WTC11 (cell line): ENCODE data around the gene TRIM23. TPM values are rescaled to one million over a fixed set of nuclear protein-coding genes. Genes with fewer than 3 reads are reported as not detected.

Experiments used
- ATAC-seq: fragments of 200-7000 bp; cut with Tn5 transposase; 2 replicates; pipeline ENCODE4 v1.10.0; 2021; ENCODE audit warnings: mild to moderate bottlenecking, moderate library complexity
- CTCF ChIA-PET: fragments of 300-600 bp; sonication (Branson Sonifier 250); formaldehyde crosslinking; loops from one replicate; lab custom pipeline; 2021; ENCODE audit warnings: antibody characterized with exemption; lab: Charles Lee
- POLR2A ChIA-PET: fragments of 350-600 bp; sonication (Branson Sonifier 250); formaldehyde crosslinking; loops from one replicate; lab custom pipeline; 2021; ENCODE audit warnings: antibody characterized with exemption; lab: Charles Lee
- DNase-seq: peaks from one replicate; pipeline ENCODE4 v3.0.0; 2021; ENCODE audit warnings: low spot score
- H3K27ac Mint-ChIP-seq: 2 replicates; pipeline ENCODE4 v1.8.0; 2021; ENCODE audit warnings: mixed read lengths
- H3K27me3 Mint-ChIP-seq: 2 replicates; pipeline ENCODE4 v1.8.0; 2021; ENCODE audit warnings: low read depth, mild to moderate bottlenecking, moderate library complexity, mixed read lengths
- H3K36me3 Mint-ChIP-seq: 2 replicates; pipeline ENCODE4 v1.8.0; 2021; ENCODE audit warnings: mixed read lengths
- H3K4me1 Mint-ChIP-seq: 2 replicates; pipeline ENCODE4 v1.8.0; 2022; ENCODE audit warnings: mixed read lengths
- H3K4me3 Mint-ChIP-seq: 2 replicates; pipeline ENCODE4 v1.8.0; 2021; ENCODE audit warnings: mild to moderate bottlenecking, moderate library complexity, mixed read lengths
- H3K9me3 Mint-ChIP-seq: 2 replicates; pipeline ENCODE4 v1.8.0; 2021; ENCODE audit warnings: mixed read lengths
- ATF1 ChIP-seq: sonication (generic); formaldehyde crosslinking; IDR thresholded peaks from 2 replicates; pipeline ENCODE4 v1.8.1; 2023; ENCODE audit warnings: mild to moderate bottlenecking, moderate library complexity, missing genetic modification reagents
- ATF2 ChIP-seq: sonication (generic); formaldehyde crosslinking; IDR thresholded peaks from 2 replicates; pipeline ENCODE4 v1.8.1; 2022; ENCODE audit warnings: low read depth, missing genetic modification reagents, borderline replicate concordance
- ATF3 ChIP-seq: sonication (generic); formaldehyde crosslinking; conservative IDR thresholded peaks from 2 replicates; pipeline ENCODE4 v1.8.1; 2022; ENCODE audit warnings: mild to moderate bottlenecking, missing genetic modification reagents
- CTCF ChIP-seq: fragments of 200-600 bp; IDR thresholded peaks from 2 replicates; pipeline ENCODE4 v1.8.0; 2022; ENCODE audit warnings: antibody characterized with exemption
- ERG ChIP-seq: fragments of 250-450 bp; sonication (Bioruptor Pico); IDR thresholded peaks from 2 replicates; pipeline ENCODE4 v1.8.0; 2021; ENCODE audit warnings: mild to moderate bottlenecking
- FOXP4 ChIP-seq: sonication (generic); formaldehyde crosslinking; IDR thresholded peaks from 2 replicates; pipeline ENCODE4 v1.8.0; 2022; ENCODE audit warnings: mild to moderate bottlenecking, missing genetic modification reagents
- IRF2 ChIP-seq: sonication (generic); formaldehyde crosslinking; IDR thresholded peaks from 2 replicates; pipeline ENCODE4 v1.8.0; 2022; ENCODE audit warnings: low read depth, missing genetic modification reagents, borderline replicate concordance
- MXD4 ChIP-seq: fragments of 250-450 bp; sonication (Bioruptor Pico); IDR thresholded peaks from 2 replicates; pipeline ENCODE4 v1.8.0; 2021; ENCODE audit warnings: mild to moderate bottlenecking, moderate library complexity, borderline replicate concordance
- NFATC4 ChIP-seq: fragments of 250-450 bp; sonication (Bioruptor Pico); IDR thresholded peaks from 2 replicates; pipeline ENCODE4 v1.9.0; 2021; ENCODE audit warnings: mild to moderate bottlenecking
- NR1H2 ChIP-seq: sonication (generic); formaldehyde crosslinking; IDR thresholded peaks from 2 replicates; pipeline ENCODE4 v1.9.0; 2021; ENCODE audit warnings: mild to moderate bottlenecking, moderate library complexity, missing genetic modification reagents
- TEAD4 ChIP-seq: sonication (generic); formaldehyde crosslinking; IDR thresholded peaks from 2 replicates; pipeline ENCODE4 v1.8.0; 2022; ENCODE audit warnings: mild to moderate bottlenecking, missing genetic modification reagents
- ZNF138 ChIP-seq: sonication (generic); formaldehyde crosslinking; conservative IDR thresholded peaks from 2 replicates; pipeline ENCODE4 v1.8.1; 2022; ENCODE audit warnings: mild to moderate bottlenecking, moderate library complexity, missing genetic modification reagents
- ZNF219 ChIP-seq: sonication (generic); formaldehyde crosslinking; IDR thresholded peaks from 2 replicates; pipeline ENCODE4 v1.8.0; 2023; ENCODE audit warnings: missing genetic modification reagents, mild to moderate bottlenecking, borderline replicate concordance
- ZNF263 ChIP-seq: sonication (generic); formaldehyde crosslinking; IDR thresholded peaks from 2 replicates; pipeline ENCODE4 v1.8.1; 2022; ENCODE audit warnings: low read depth, mild to moderate bottlenecking, moderate library complexity, missing genetic modification reagents
- ZNF317 ChIP-seq: sonication (generic); formaldehyde crosslinking; IDR thresholded peaks from 2 replicates; pipeline ENCODE4 v1.8.1; 2023; ENCODE audit warnings: low read depth, mild to moderate bottlenecking, moderate library complexity, missing genetic modification reagents, borderline replicate concordance
- ZNF396 ChIP-seq: fragments of 250-450 bp; sonication (Bioruptor Pico); IDR thresholded peaks from 2 replicates; pipeline ENCODE4 v1.8.0; 2021; ENCODE audit warnings: mild to moderate bottlenecking, moderate library complexity, borderline replicate concordance
- ZNF512 ChIP-seq: sonication (generic); formaldehyde crosslinking; IDR thresholded peaks from 2 replicates; pipeline ENCODE4 v1.8.1; 2022; ENCODE audit warnings: missing genetic modification reagents, borderline replicate concordance
- ZNF532 ChIP-seq: fragments of 250-450 bp; sonication (Bioruptor Pico); IDR thresholded peaks from 2 replicates; pipeline ENCODE4 v1.9.0; 2021; ENCODE audit warnings: mild to moderate bottlenecking, borderline replicate concordance
- total RNA-seq: library from RNA; stranded (reverse); gene quantifications from 3 replicates; pipeline ENCODE4 v1.2.3, GENCODE V29; 2021

The TRIM23 gene
- total RNA-seq, 1 experiment from 2014 or later: 11.8 TPM

- no peaks in the 10 kb centered on the region for H3K9me3 Mint-ChIP-seq
- CTCF ChIA-PET: no interaction called here
- H3K36me3 Mint-ChIP-seq: peaks cover under 1% of the 10 kb centered on the region; the same call in 1 of the 2 replicates
- H3K4me1 Mint-ChIP-seq: peaks cover 17% of the 10 kb centered on the region
- H3K27ac Mint-ChIP-seq: no peak overlapping the region
- TF ChIP-seq FOXP4 (CRISPR knock-in tag) (no peak), CTCF (no peak), ATF2 (CRISPR knock-in tag) (no peak), MXD4 (CRISPR knock-in tag) (no peak), TEAD4 (CRISPR knock-in tag) (no peak), NR1H2 (CRISPR knock-in tag) (no peak), ZNF532 (CRISPR knock-in tag) (no peak), ZNF219 (CRISPR knock-in tag) (no peak), IRF2 (CRISPR knock-in tag) (no peak), ZNF317 (no peak), ZNF512 (CRISPR knock-in tag) (no peak), ZNF396 (CRISPR knock-in tag) (no peak), ZNF138 (no peak), ZNF263 (CRISPR knock-in tag) (no peak), ERG (CRISPR knock-in tag) (no peak), ATF3 (CRISPR knock-in tag) (no peak), ATF1 (CRISPR knock-in tag) (no peak), NFATC4 (CRISPR knock-in tag) (no peak)
- TF ChIP-seq, all 79 proteins: peak for 0
- ATAC-seq (no peak), DNase-seq (no peak)
- H3K4me3 Mint-ChIP-seq: no peak overlapping the region
- POLR2A ChIA-PET: no interaction called here
- H3K27me3 Mint-ChIP-seq: no peaks in the 10 kb centered on the region
Observed at GRCh38 chr5:65566505-65566904, 57.6 kb downstream of the TRIM23 start.
